ENCODE results near the gene CD1C.

GRCh38 chr1:158272681-158273080 is 17.0 kb upstream of the CD1C start:
- TF ChIP-seq CTCF (IDR thresholded peaks at IDR 0.05; ENCODE audit: extremely low read depth in 1 of 2, insufficient read depth in 1 of 2, low read depth in 1 of 2, low read length in 2 of 2): no peak
- TF ChIP-seq, protein P1, sequence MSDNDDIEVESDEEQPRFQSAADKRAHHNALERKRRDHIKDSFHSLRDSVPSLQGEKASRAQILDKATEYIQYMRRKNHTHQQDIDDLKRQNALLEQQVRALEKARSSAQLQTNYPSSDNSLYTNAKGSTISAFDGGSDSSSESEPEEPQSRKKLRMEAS (IDR thresholded peaks at IDR 0.05; ENCODE audit: insufficient read depth, insufficient read length): no peak
- TF ChIP-seq MYC (IDR thresholded peaks at IDR 0.05; ENCODE audit: low read depth, low read length): no peak
- TF ChIP-seq EZH2 (IDR thresholded peaks at IDR 0.05; ENCODE audit: borderline replicate concordance, low read depth, low read length, severe bottlenecking): no peak
- TF ChIP-seq POLR2A (IDR thresholded peaks at IDR 0.05; ENCODE audit: low read depth, low read length): no peak
- TF ChIP-seq GATA2 (IDR thresholded peaks at IDR 0.05; ENCODE audit: insufficient read depth, insufficient read length, low read depth, low read length): no peak
- no peak for TF ChIP-seq JUN (IDR thresholded peaks at IDR 0.05; ENCODE audit: borderline replicate concordance, insufficient read depth, insufficient read length, low read depth)
- TF ChIP-seq POLR2AphosphoS5 (IDR thresholded peaks at IDR 0.05; ENCODE audit: insufficient read depth, low read depth, low read length): no peak
